Upper lobe of right lung (tissue), 1 donor: ENCODE measurements around the gene TMEM150C. TPM values are rescaled to one million over a fixed set of nuclear protein-coding genes. Genes with fewer than 3 reads are reported as not detected.

Experiments
- ATAC-seq: fragments of 200-7000 bp; cut with Tn5 transposase; one replicate; pipeline ENCODE4 v1.9.1; 2020; ENCODE audit warnings: mild to moderate bottlenecking, moderate library complexity
- DNase-seq: peaks from one replicate; pipeline ENCODE4 v3.0.0-alpha.2; 2020
- H3K27ac ChIP-seq: fragments of 200-600 bp; one replicate; pipeline ENCODE4 v1.8.0; 2022
- H3K27me3 ChIP-seq: fragments of 200-600 bp; one replicate; pipeline ENCODE4 v1.8.0; 2022; ENCODE audit warnings: mild to moderate bottlenecking
- H3K36me3 ChIP-seq: fragments of 200-600 bp; one replicate; pipeline ENCODE4 v1.8.0; 2022
- H3K4me1 ChIP-seq: fragments of 200-600 bp; one replicate; pipeline ENCODE4 v1.8.0; 2022
- H3K4me3 ChIP-seq: fragments of 200-600 bp; one replicate; pipeline ENCODE4 v1.8.0; 2022; ENCODE audit warnings: mild to moderate bottlenecking
- H3K9me3 ChIP-seq: fragments of 200-600 bp; one replicate; pipeline ENCODE4 v1.8.0; 2022
- CTCF ChIP-seq: fragments of 200-600 bp; IDR thresholded peaks from one replicate; pipeline ENCODE4 v1.8.0; 2022; ENCODE audit warnings: antibody characterized with exemption
- intact Hi-C: fragments of 100-400 bp; cut with DNase I; formaldehyde crosslinking; loops from one replicate; pipeline ENCODE4 v1.11.0; 2022
- total RNA-seq: library from RNA; stranded (reverse); fragmentation: NEBNext Ultra II Directional; extraction: Animal tissue kit (Norgen Biotek cat#: 25700); gene quantifications from one replicate; pipeline ENCODE4 v1.2.1, GENCODE V29; 2021
- donor health status: DM: no; HTN: yes; CAD: no; lungs with severe emphysema.

TMEM150C gene
- total RNA-seq, 1 donor from 2014 or later, result 5.9 TPM

GRCh38 chr4:82500435-82501153 is 61.2 kb downstream of the TMEM150C start:
- ATAC-seq (no peak), DNase-seq (no peak)
- H3K4me1 ChIP-seq, result no peaks in the 10 kb centered on the region
- H3K4me3 ChIP-seq, result no peak overlapping the region
- no peaks in the 10 kb centered on the region for H3K27me3 ChIP-seq
- intact Hi-C loops, result no loop called here
- no peaks in the 10 kb centered on the region for H3K9me3 ChIP-seq
- TF ChIP-seq CTCF, result no peak
- no peak overlapping the region for H3K27ac ChIP-seq
- H3K36me3 ChIP-seq, result no peaks in the 10 kb centered on the region

- intact Hi-C loops, result no loop called here
- Histone ChIP-seq H3K9me3 (no peaks in the 10 kb centered on the region), H3K36me3 (no peaks in the 10 kb centered on the region), H3K27ac (no peak overlapping the region), H3K4me1 (no peaks in the 10 kb centered on the region), H3K27me3 (no peaks in the 10 kb centered on the region), H3K4me3 (no peak overlapping the region)
- DNase-seq (no peak), ATAC-seq (no peak)
- TF ChIP-seq CTCF, result no peak
Observed at GRCh38 chr4:82499738-82500434, 61.9 kb downstream of the TMEM150C start.

- Histone ChIP-seq H3K36me3 (no peaks in the 10 kb centered on the region), H3K4me1 (no peaks in the 10 kb centered on the region), H3K9me3 (no peaks in the 10 kb centered on the region), H3K27ac (no peak overlapping the region), H3K4me3 (no peak overlapping the region), H3K27me3 (no peaks in the 10 kb centered on the region)
- no peak for TF ChIP-seq CTCF
- DNase-seq, result no peak
- intact Hi-C loops, result no loop called here
- no peak for ATAC-seq
Observed at GRCh38 chr4:82496349-82496748, 65.4 kb downstream of the TMEM150C start.

GRCh38 chr4:82495666-82496065 is 66.1 kb downstream of the TMEM150C start:
- no peaks in the 10 kb centered on the region for H3K27me3 ChIP-seq
- no peaks in the 10 kb centered on the region for H3K9me3 ChIP-seq
- no peak for TF ChIP-seq CTCF
- DNase-seq, result no peak
- no peaks in the 10 kb centered on the region for H3K36me3 ChIP-seq
- no peaks in the 10 kb centered on the region for H3K4me1 ChIP-seq
- intact Hi-C loops, result no loop called here
- no peak for ATAC-seq
- no peak overlapping the region for H3K4me3 ChIP-seq
- H3K27ac ChIP-seq, result no peak overlapping the region

- intact Hi-C loops, result no loop called here
- Histone ChIP-seq H3K4me1 (no peaks in the 10 kb centered on the region), H3K27me3 (no peaks in the 10 kb centered on the region)
Observed at GRCh38 chr4:82493721-82494425, 67.9 kb downstream of the TMEM150C start.

More at GRCh38 chr4:82493721-82494425, 67.9 kb downstream of the TMEM150C start:
- no peaks in the 10 kb centered on the region for H3K36me3 ChIP-seq
- ATAC-seq (no peak), DNase-seq (no peak)
- no peak overlapping the region for H3K27ac ChIP-seq
- H3K9me3 ChIP-seq, result no peaks in the 10 kb centered on the region
- H3K4me3 ChIP-seq, result no peak overlapping the region
- TF ChIP-seq CTCF, result no peak
